IMR-90 (cell line): Measurements from ENCODE around the gene PTEN. TPM values are rescaled to one million over a fixed set of nuclear protein-coding genes. Genes with fewer than 3 reads are reported as not detected.
A peak's percentile ranks its signal among the peaks of the same experiment; 100 is the strongest.

Experiments
- ATAC-seq: fragments of 200-7000 bp; cut with Tn5 transposase; 2 replicates; pipeline ENCODE4 v1.9.1; 2020; ENCODE audit warnings: low read depth, mild to moderate bottlenecking, moderate library complexity
- BruUV-seq: library from RNA; stranded (reverse); fragments of 400-500 nt; replicated peaks from 2 replicates; lab custom pipeline; 2021; lab: Mats Ljungman, UMichigan
- CTCF ChIA-PET: fragments of 300-600 bp; formaldehyde crosslinking; extraction: SDS; loops from one replicate; lab custom pipeline; 2021; ENCODE audit warnings: antibody characterized with exemption; lab: Yijun Ruan, JAX
- POLR2A ChIA-PET: fragments of 300-600 bp; sonication (Branson Sonifier 250); formaldehyde crosslinking; loops from one replicate; lab custom pipeline; 2022; ENCODE audit warnings: antibody characterized with exemption; ENCODE audit not compliant: unreplicated experiment; lab: Charles Lee
- DNase-seq: peaks from one replicate; pipeline ENCODE4 v3.0.0; 2013
- H2AFZ ChIP-seq: replicated peaks from 2 replicates; pipeline ENCODE3; 2013; ENCODE audit warnings: low read length, mild to moderate bottlenecking; ENCODE audit not compliant: poor library complexity
- H2AK5ac ChIP-seq: 2 replicates; pipeline ENCODE4 v1.6.1; 2013; ENCODE audit warnings: low read depth, low read length, inconsistent platforms
- H2AK9ac ChIP-seq: replicated peaks from 2 replicates; pipeline ENCODE3; 2013; ENCODE audit warnings: mild to moderate bottlenecking, low read depth, low read length, moderate library complexity; ENCODE audit not compliant: poor library complexity
- H2BK120ac ChIP-seq: 2 replicates; pipeline ENCODE4 v1.6.1; 2013; ENCODE audit warnings: low read depth, low read length, inconsistent platforms
- H2BK15ac ChIP-seq: 3 replicates; pipeline ENCODE4 v1.6.1; 2013; ENCODE audit warnings: low read depth, low read length, inconsistent platforms
- H2BK20ac ChIP-seq: 2 replicates; pipeline ENCODE4 v1.6.1; 2013; ENCODE audit warnings: low read depth, mild to moderate bottlenecking, inconsistent platforms, low read length, moderate library complexity
- H2BK5ac ChIP-seq: 2 replicates; pipeline ENCODE4 v1.6.1; 2013; ENCODE audit warnings: mild to moderate bottlenecking, low read depth, low read length, inconsistent platforms; ENCODE audit not compliant: poor library complexity, severe bottlenecking
- H3K14ac ChIP-seq: replicated peaks from 2 replicates; pipeline ENCODE4 v1.6.1; 2013; ENCODE audit warnings: low read depth, low read length, inconsistent platforms
- H3K18ac ChIP-seq: 2 replicates; pipeline ENCODE4 v1.6.1; 2013; ENCODE audit warnings: low read depth, low read length, control low read depth
- H3K23ac ChIP-seq: 2 replicates; pipeline ENCODE4 v1.6.1; 2013; ENCODE audit warnings: low read depth, low read length, inconsistent platforms
- H3K27ac ChIP-seq: 2 replicates; pipeline ENCODE4 v1.5.1; 2013; ENCODE audit warnings: mild to moderate bottlenecking, control low read depth, low read length; ENCODE audit not compliant: insufficient read depth
- H3K27me3 ChIP-seq: 2 replicates; pipeline ENCODE4 v1.6.1; 2013; ENCODE audit warnings: low read length; ENCODE audit not compliant: control insufficient read depth, insufficient read depth
- H3K36me3 ChIP-seq: 2 replicates; pipeline ENCODE4 v1.6.1; 2013; ENCODE audit warnings: low read length, mixed read lengths; ENCODE audit not compliant: control insufficient read depth, insufficient read depth
- H3K4ac ChIP-seq: 2 replicates; pipeline ENCODE4 v1.6.1; 2013; ENCODE audit warnings: low read depth, low read length, inconsistent platforms
- H3K4me1 ChIP-seq: 2 replicates; pipeline ENCODE4 v1.6.1; 2013; ENCODE audit warnings: low read length, mixed read lengths; ENCODE audit not compliant: control insufficient read depth, insufficient read depth
- H3K4me2 ChIP-seq: 2 replicates; pipeline ENCODE4 v1.6.1; 2013; ENCODE audit warnings: low read depth, mild to moderate bottlenecking, control low read depth, low read length, moderate library complexity
- H3K4me3 ChIP-seq: 2 replicates; pipeline ENCODE4 v1.5.1; 2013; ENCODE audit warnings: low read depth, mild to moderate bottlenecking, control low read depth, low read length, moderate library complexity; ENCODE audit not compliant: insufficient read depth
- H3K56ac ChIP-seq: 2 replicates; pipeline ENCODE4 v1.6.1; 2013; ENCODE audit warnings: low read length, inconsistent platforms; ENCODE audit not compliant: insufficient read depth; ENCODE audit errors: extremely low read depth
- H3K79me1 ChIP-seq, 2 experiments: 2 replicates each; pipeline ENCODE4 v1.6.1; 2013; ENCODE audit warnings: low read length in 2 of 2, inconsistent platforms in 1 of 2, low read depth in 1 of 2
- H3K9ac ChIP-seq: 2 replicates; pipeline ENCODE4 v1.6.1; 2013; ENCODE audit warnings: low read depth, low read length, control low read depth
- H3K9me1 ChIP-seq: 2 replicates; pipeline ENCODE4 v1.6.1; 2013; ENCODE audit warnings: low read length, inconsistent platforms; ENCODE audit not compliant: insufficient read depth
- H3K9me3 ChIP-seq: 2 replicates; pipeline ENCODE4 v1.6.1; 2013; ENCODE audit warnings: low read length; ENCODE audit not compliant: control insufficient read depth, insufficient read depth
- H4K20me1 ChIP-seq: 2 replicates; pipeline ENCODE4 v1.6.1; 2013; ENCODE audit warnings: low read length, inconsistent platforms; ENCODE audit not compliant: insufficient read depth
- H4K5ac ChIP-seq: 2 replicates; pipeline ENCODE4 v1.6.1; 2013; ENCODE audit warnings: mild to moderate bottlenecking, low read depth, low read length, control low read depth
- H4K8ac ChIP-seq, 2 experiments: 2 replicates each; pipeline ENCODE4 v1.6.1; 2013; ENCODE audit warnings: low read depth in 2 of 2, low read length in 2 of 2, control low read depth in 1 of 2, inconsistent platforms in 1 of 2
- H4K91ac ChIP-seq: 2 replicates; pipeline ENCODE4 v1.6.1; 2013; ENCODE audit warnings: low read depth, low read length, inconsistent platforms; ENCODE audit not compliant: insufficient read depth
- BHLHE40 ChIP-seq: fragments of 150-350 bp; IDR thresholded peaks from 2 replicates; pipeline ENCODE4 v1.6.1; 2016; ENCODE audit warnings: mild to moderate bottlenecking, low read depth, low read length
- FOS ChIP-seq: fragments of 150-350 bp; IDR thresholded peaks from 2 replicates; pipeline ENCODE4 v1.6.1; 2016; ENCODE audit warnings: low read depth, low read length
- MAFK ChIP-seq: IDR thresholded peaks from 2 replicates; pipeline ENCODE4 v1.6.1; 2012; ENCODE audit warnings: low read depth, low read length, improper control_type of control experiment
- USF2 ChIP-seq: fragments of 150-350 bp; IDR thresholded peaks from 2 replicates; pipeline ENCODE4 v1.6.1; 2017; ENCODE audit warnings: mild to moderate bottlenecking, antibody characterized with exemption, low read length, low read depth
- WGBS, 2 experiments: methylation state at CpG; one replicate each; pipeline versions ENCODE4 v1.1.5 to v1.1.7; 2013; ENCODE audit warnings: missing lambda C conversion rate in 2 of 2; ENCODE audit not compliant: insufficient read length in 1 of 2; ENCODE audit errors: extremely low coverage in 2 of 2; 5-methylcytosine and 5-hydroxymethylcytosine counted together
- dilution Hi-C: fragments of 300-500 bp; cut with HindIII; formaldehyde crosslinking; loops from one replicate; pipeline ENCODE4 v1.14.3; 2018; ENCODE audit warnings: low sequenced_read_pairs; ENCODE audit not compliant: unreplicated experiment
- in situ Hi-C: fragments of 300-500 bp; cut with MboI; formaldehyde crosslinking; loops from 3 replicates; pipeline ENCODE4 v1.14.3; 2019; ENCODE audit warnings: low sequenced_read_pairs, inconsistent platforms, mixed read lengths
- intact Hi-C: fragments of 100-400 bp; cut with micrococcal nuclease; formaldehyde crosslinking; loops from 2 replicates; pipeline ENCODE4 v1.10.0; 2022
- polyA plus RNA-seq, 3 experiments: library from polyadenylated mRNA; depleted of rRNA; stranded (reverse); fragments of >200 nt; gene quantifications; 2 replicates each; pipeline ENCODE4 v1.2.3, GENCODE V29; 2012; ENCODE audit warnings: low replicate concordance in 1 of 3
- total RNA-seq: library from RNA; depleted of rRNA; stranded (reverse); fragments of >200 nt; gene quantifications from 2 replicates; pipeline ENCODE4 v1.2.3, GENCODE V29; 2012

PTEN gene
- total and polyA plus RNA-seq, 2 of the 4 experiments (the other 2 are of a cell fraction): 12.0 to 38.9 TPM

GRCh38 chr10:88008866-88009470 is 145.5 kb downstream of the PTEN start:
- H2BK15ac ChIP-seq: no peak overlapping the region
- peak overlapping the region; percentile 9 for H2BK5ac ChIP-seq
- H2AK9ac ChIP-seq: no peak overlapping the region
- H2AFZ ChIP-seq: no peak overlapping the region
- intact Hi-C loops: no loop called here
- no peak overlapping the region for H4K5ac ChIP-seq
- ChIA-PET CTCF (interaction anchor here (0.6 kb wide), 1 partner anchor 55 kb away, joined by 4 read pairs; no protein-coding TSS in a partner anchor), POLR2A (interaction anchor here (0.6 kb wide), 1 partner anchor 50 kb away, joined by 7 read pairs; no protein-coding TSS in a partner anchor)
- BruUV-seq: no TSS peak
- 0 out of 2 replicates have a peak, but pooled peaks cover 6% of the 10 kb centered on the region for H3K9me1 ChIP-seq
- TF ChIP-seq BHLHE40: 0 out of 2 replicates have a peak, but pooled peaks have one; percentile 4
- TF ChIP-seq USF2: peak; percentile 54; the same call in 1 of the 2 replicates
- TF ChIP-seq MAFK: no peak
- 0 out of 2 replicates have a peak, but pooled peaks have one; percentile 43 for TF ChIP-seq FOS
- H2AK5ac ChIP-seq: no peak overlapping the region; the same call in 1 of the 2 replicates
- H4K91ac ChIP-seq: peak overlapping the region; percentile 5; the same call in 1 of the 2 replicates
- WGBS, 2 experiments: 50% methylated on average over 1 of the region's 1 CpG; no CpG with 5 or more reads in 1 of the 2 experiments
- in situ Hi-C loops: no loop called here
- no peaks in the 10 kb centered on the region for H3K36me3 ChIP-seq
- H2BK20ac ChIP-seq: 0 out of 2 replicates have a peak overlapping the region, but pooled peaks have one; percentile 14
- H3K56ac ChIP-seq: no peak overlapping the region
- no peak overlapping the region for H3K4ac ChIP-seq
- peak overlapping the region; percentile 81; the same call in 1 of the 2 replicates for H3K18ac ChIP-seq
- no peak overlapping the region for H3K4me3 ChIP-seq
- no peaks in the 10 kb centered on the region for H4K20me1 ChIP-seq
- no peaks in the 10 kb centered on the region for H3K9me3 ChIP-seq
- no peak overlapping the region for H4K8ac ChIP-seq
- ATAC-seq (peak; percentile 89), DNase-seq (peak; percentile 52)
- no peaks in the 10 kb centered on the region for H3K27me3 ChIP-seq
- 0 out of 2 replicates have a peak overlapping the region, but pooled peaks have one; percentile 1 for H2BK120ac ChIP-seq
- no peak overlapping the region for H3K23ac ChIP-seq
- H3K9ac ChIP-seq: no peak overlapping the region
- H3K27ac ChIP-seq: peak overlapping the region; percentile 6; the same call in 1 of the 2 replicates
- H3K4me1 ChIP-seq: peaks cover 9% of the 10 kb centered on the region
- peak overlapping the region; percentile 46; the same call in 1 of the 2 replicates for H3K4me2 ChIP-seq
- dilution Hi-C loops: no loop called here
- no peak overlapping the region for H3K14ac ChIP-seq
- no peaks in the 10 kb centered on the region for H3K79me1 ChIP-seq
